ENCODE measurements around the gene DPYSL5. TPM values are rescaled to one million over a fixed set of nuclear protein-coding genes. Genes with fewer than 3 reads are reported as not detected.

DPYSL5 gene
- total and polyA plus RNA-seq, 9 of the 15 experiments (the other 6 are each of a cell fraction or from before 2014, with no cell fraction given) = 0.06 TPM; not detected in 8

DNA sequence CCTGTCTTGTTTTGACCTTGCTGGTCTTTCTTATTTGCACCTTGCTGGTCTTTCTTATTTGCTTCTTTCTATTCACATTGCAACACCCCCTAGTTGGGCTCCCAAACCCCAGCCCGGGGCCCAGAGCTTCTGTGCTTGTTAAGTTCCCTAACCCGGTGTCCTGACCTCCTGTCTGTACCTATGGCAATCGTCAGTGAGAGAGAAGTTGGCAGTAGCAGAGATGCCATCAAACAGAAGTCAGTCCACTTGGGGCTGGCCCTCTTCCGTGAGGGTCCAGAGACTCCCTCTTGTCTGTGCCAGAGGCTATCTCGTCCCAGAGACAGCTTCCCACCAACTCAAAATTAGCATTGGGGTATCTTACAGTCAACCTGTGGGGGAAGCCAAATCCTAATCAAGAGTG, 55.7 kb downstream of the DPYSL5 start:
- Histone ChIP-seq H3K27ac (ENCODE audit: extremely low read depth, low read depth, low read length) (no peak overlapping the region), H3K79me2 (ENCODE audit: control insufficient read depth, insufficient read depth, low read length) (no peaks in the 10 kb centered on the region), H3K9me1 (ENCODE audit: control insufficient read depth, insufficient read depth, low read length) (no peaks in the 10 kb centered on the region), H3K36me3 (ENCODE audit: control insufficient read depth, insufficient read depth, low read length) (no peaks in the 10 kb centered on the region), H3K9ac (ENCODE audit: insufficient read depth in 1 of 2, low read depth in 2 of 2, low read length in 2 of 2) (no peak overlapping the region), H3K9me3 (replicated peaks; ENCODE audit: control insufficient read depth, insufficient read depth, low read depth, low read length) (no peaks in the 10 kb centered on the region), H3K27me3 (ENCODE audit: control insufficient read depth in 2 of 2, insufficient read depth in 2 of 2, low read length in 2 of 2) (peaks cover 31 to 69% of the 10 kb centered on the region in 2 experiments), H3K4me2 (ENCODE audit: insufficient read depth, low read length) (no peak overlapping the region), H3K4me1 (replicated peaks in 1 of 2; ENCODE audit: control insufficient read depth in 2 of 2, insufficient read depth in 2 of 2, low read length in 2 of 2) (peaks cover 0 to 4% of the 10 kb centered on the region in 2 experiments; a peak in 2 of 5 replicates), H2AFZ (ENCODE audit: low read depth, low read length) (no peak overlapping the region), H3K4me3 (no peak overlapping the region), H4K20me1 (replicated peaks; ENCODE audit: control insufficient read depth, insufficient read depth, low read length) (0 out of 2 replicates have a peak, but pooled peaks cover 3% of the 10 kb centered on the region)
- ChIA-PET POLR2A (interaction anchor here (0.6 kb wide), 2 partner anchors 20 to 374 kb away, joined by 3 to 5 read pairs; no protein-coding TSS in a partner anchor), CTCF (ENCODE audit: low intra/inter-chr PET ratio) (no interaction called here)
- intact Hi-C loops (cut with micrococcal nuclease) (no loop called here), in situ Hi-C loops (cut with MboI) (no loop called here)
- 0% methylated on average over 5 of the region's 5 CpGs for WGBS (ENCODE audit: insufficient coverage, low coverage, missing lambda C conversion rate)
- ATAC-seq (no peak), FAIRE-seq (no peak), DNase-seq (ENCODE audit: extremely low read depth in 1 of 4, low spot score in 3 of 4) (no peak)
- TF ChIP-seq PHB (CRISPR knock-in tag; IDR thresholded peaks at IDR 0.05) = no peak
- BruUV-seq (replicated peaks) = no TSS peak

DNA sequence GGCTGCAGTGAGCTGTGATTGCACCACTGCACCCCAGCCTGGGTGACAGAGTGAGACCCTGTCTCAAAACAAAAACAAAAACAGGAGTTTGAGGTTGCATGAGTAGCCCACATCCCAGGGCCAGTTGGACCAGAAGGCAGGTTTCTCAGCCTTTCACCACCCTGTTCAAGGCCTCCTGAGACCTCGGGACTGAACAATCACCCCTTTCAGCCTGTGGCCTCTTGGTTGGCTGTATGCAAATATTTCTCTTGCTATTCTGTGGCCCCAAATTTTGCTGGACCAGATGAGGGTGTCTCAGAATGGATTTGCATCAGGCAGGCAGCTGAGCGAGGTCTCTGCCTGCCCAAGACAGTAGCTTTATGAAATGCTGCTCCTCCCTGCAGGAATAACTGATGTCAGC, 56.9 kb downstream of the DPYSL5 start:
- DNase-seq (ENCODE audit: extremely low read depth in 1 of 4, low spot score in 3 of 4) (no peak), FAIRE-seq (no peak), ATAC-seq (no peak)
- Histone ChIP-seq H3K4me1 (replicated peaks in 1 of 2; ENCODE audit: control insufficient read depth in 2 of 2, insufficient read depth in 2 of 2, low read length in 2 of 2) (peaks cover 0 to 4% of the 10 kb centered on the region in 2 experiments; a peak in 2 of 5 replicates), H3K4me3 (no peak overlapping the region), H3K9me1 (ENCODE audit: control insufficient read depth, insufficient read depth, low read length) (no peaks in the 10 kb centered on the region), H3K4me2 (ENCODE audit: insufficient read depth, low read length) (no peak overlapping the region), H3K36me3 (ENCODE audit: control insufficient read depth, insufficient read depth, low read length) (no peaks in the 10 kb centered on the region), H3K27ac (ENCODE audit: extremely low read depth, low read depth, low read length) (no peak overlapping the region), H3K9ac (ENCODE audit: insufficient read depth in 1 of 2, low read depth in 2 of 2, low read length in 2 of 2) (no peak overlapping the region), H3K79me2 (ENCODE audit: control insufficient read depth, insufficient read depth, low read length) (no peaks in the 10 kb centered on the region), H4K20me1 (replicated peaks; ENCODE audit: control insufficient read depth, insufficient read depth, low read length) (0 out of 2 replicates have a peak, but pooled peaks cover 3% of the 10 kb centered on the region), H3K27me3 (ENCODE audit: control insufficient read depth in 2 of 2, insufficient read depth in 2 of 2, low read length in 2 of 2) (peaks cover 31 to 61% of the 10 kb centered on the region in 2 experiments), H3K9me3 (replicated peaks; ENCODE audit: control insufficient read depth, insufficient read depth, low read depth, low read length) (no peaks in the 10 kb centered on the region), H2AFZ (ENCODE audit: low read depth, low read length) (no peak overlapping the region)
- 0% methylated on average over 2 of the region's 2 CpGs for whole genome bisulfite sequencing (ENCODE audit: insufficient coverage, low coverage, missing lambda C conversion rate)
- in situ Hi-C loops (cut with MboI) = no loop called here
- intact Hi-C loops (cut with micrococcal nuclease) = no loop called here
- POLR2A ChIA-PET = interaction anchor here (0.7 to 1.1 kb wide), 2 partner anchors 8 to 26 kb away, joined by 3 read pairs; no protein-coding TSS in a partner anchor
- BruUV-seq (replicated peaks) = no TSS peak
- CTCF ChIA-PET (ENCODE audit: low intra/inter-chr PET ratio) = no interaction called here
- TF ChIP-seq HMG20B (CRISPR knock-in tag; IDR thresholded peaks at IDR 0.05) (no peak), ZNF707 (CRISPR knock-in tag; conservative IDR thresholded peaks at IDR 0.05) (no peak), SMC3 (conservative IDR thresholded peaks at IDR 0.05; ENCODE audit: insufficient read depth, low read depth, low read length) (no peak), GTF3C2 (IDR thresholded peaks at IDR 0.05; ENCODE audit: borderline replicate concordance, extremely low read depth, insufficient read length) (no peak), FIP1L1 (IDR thresholded peaks at IDR 0.05; ENCODE audit: low read depth, low read length, poor library complexity, severe bottlenecking) (no peak), SIX5 (IDR thresholded peaks at IDR 0.05; ENCODE audit: borderline replicate concordance in 1 of 2, insufficient read depth in 1 of 2, low read depth in 1 of 2, low read length in 2 of 2) (no peak), HDAC1 (IDR thresholded peaks at IDR 0.05) (no peak), CC2D1A (IDR thresholded peaks at IDR 0.05) (no peak)
- TF ChIP-seq, protein P1, sequence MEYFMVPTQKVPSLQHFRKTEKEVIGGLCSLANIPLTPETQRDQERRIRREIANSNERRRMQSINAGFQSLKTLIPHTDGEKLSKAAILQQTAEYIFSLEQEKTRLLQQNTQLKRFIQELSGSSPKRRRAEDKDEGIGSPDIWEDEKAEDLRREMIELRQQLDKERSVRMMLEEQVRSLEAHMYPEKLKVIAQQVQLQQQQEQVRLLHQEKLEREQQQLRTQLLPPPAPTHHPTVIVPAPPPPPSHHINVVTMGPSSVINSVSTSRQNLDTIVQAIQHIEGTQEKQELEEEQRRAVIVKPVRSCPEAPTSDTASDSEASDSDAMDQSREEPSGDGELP (CRISPR knock-in tag; IDR thresholded peaks at IDR 0.05; ENCODE audit: borderline replicate concordance) = no peak

Measured in K562 (cell line).